ENCODE data around the gene COPB1.

Gene COPB1

DNA sequence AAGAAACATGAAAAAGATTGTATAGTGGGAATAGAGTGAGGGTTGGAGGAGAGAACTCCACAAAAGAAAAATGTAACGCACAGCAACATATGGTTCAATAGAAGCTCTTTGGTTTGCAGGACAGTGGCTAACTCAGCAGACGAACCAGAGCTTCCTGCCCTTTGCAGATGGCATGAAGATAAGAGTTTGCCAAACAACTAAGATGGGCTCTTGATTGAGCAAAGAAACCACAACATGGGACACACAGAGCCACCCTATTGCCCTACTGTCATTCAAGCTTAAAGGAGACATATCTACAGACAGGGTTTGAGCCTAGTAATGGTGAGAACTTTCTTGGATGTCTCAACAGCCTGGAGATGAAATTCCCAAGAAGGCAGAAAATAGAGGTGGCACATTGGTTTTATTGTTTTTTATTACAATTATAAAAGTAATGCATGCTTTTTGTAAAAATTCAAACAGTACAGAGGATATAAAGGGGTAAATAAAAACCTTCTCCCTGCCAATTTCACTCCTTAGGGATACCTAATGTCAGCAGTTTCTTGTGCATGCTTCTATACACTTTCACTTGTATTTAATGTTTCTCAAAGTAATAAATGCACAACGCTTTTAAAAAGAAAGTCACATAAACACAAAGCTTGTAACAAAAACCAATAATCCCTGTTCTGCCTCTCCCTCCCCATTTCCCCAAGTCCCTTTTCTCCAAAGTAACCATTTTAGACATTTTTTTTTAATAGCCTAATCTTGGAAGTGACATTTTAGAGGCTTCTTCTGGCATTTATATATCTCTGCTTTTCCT lies 63.7 kb downstream of the COPB1 start:
- DNase-seq (ENCODE audit: low spot score) = no peak

DNA sequence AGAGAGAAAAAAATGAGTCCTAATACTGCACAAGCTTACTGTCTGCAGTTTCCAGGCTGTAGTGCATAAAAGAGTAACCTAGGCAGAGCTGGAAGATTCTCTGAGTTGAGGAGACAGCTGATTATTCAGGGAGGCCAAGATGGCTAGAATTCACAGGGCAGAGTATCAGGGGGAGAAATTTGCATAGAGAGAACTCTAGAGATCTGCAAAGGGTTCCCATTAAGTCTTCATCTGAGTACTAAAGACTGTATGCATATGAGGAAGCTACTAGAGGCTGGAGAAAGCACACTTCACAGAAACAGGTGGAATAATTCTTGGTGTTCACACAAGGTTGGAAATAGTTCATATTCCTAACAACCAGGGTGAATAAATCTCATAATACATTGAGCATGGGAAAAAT lies 74.0 kb downstream of the COPB1 start:
- DNase-seq (ENCODE audit: low spot score) = no peak

DNA sequence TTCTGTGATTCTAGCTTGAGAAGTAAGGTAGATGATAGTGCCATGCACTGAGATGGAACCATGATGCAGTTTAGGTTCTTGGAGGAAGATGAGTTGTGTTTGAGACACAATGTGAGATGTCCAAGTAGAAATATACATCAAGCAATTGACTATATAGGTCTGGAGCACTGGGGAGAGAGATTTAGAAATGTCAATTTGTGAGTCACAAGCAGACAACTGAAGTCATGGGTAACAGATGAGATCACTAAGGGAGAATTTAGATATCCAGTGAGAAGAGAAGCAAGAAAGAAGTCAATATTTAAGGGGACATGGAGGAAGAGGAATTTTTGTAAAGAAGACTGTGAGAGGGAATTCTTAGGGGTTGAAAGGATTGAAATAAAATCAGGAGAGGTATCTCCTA lies 75.5 kb downstream of the COPB1 start:
- no peak for DNase-seq (ENCODE audit: low spot score)

DNA sequence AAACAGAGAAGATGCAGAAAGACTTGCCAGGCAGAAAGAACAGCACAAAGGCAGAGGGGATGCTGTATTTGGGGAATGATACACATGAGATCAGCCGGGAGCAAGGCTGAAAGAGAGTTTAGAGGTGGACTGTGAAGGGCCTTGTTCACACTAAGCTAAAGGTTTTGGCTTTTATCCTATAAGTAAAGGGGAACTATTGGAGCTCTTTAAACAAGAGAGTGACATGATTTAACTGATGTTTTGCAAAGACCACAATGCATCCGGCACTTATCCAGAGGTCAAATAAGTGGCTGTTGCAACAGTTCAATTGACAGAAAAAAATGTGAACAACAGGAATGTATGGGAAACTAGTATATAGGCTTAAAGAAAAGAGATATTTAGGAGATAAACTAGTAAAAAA lies 76.0 kb downstream of the COPB1 start:
- DNase-seq (ENCODE audit: low spot score) = no peak

DNA sequence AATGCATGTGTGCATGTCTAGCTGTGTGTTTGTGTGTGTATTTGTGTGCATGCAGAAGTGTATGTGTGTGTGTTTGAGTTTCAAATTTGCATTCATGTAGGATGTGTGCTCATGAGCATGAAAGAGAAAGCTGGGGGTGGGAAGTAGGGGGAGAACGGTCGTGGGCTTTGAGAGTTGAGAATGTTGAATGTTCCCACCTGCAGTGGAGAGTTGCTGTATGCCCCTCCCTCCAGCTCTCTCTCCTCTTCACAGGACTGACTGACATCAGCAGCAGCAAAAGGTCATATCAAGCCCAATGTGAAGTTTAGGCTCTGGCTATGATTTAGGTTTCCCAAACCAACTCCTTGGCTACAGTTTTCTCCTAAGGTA lies 76.8 kb downstream of the COPB1 start:
- no peak for DNase-seq (ENCODE audit: low spot score)

DNA sequence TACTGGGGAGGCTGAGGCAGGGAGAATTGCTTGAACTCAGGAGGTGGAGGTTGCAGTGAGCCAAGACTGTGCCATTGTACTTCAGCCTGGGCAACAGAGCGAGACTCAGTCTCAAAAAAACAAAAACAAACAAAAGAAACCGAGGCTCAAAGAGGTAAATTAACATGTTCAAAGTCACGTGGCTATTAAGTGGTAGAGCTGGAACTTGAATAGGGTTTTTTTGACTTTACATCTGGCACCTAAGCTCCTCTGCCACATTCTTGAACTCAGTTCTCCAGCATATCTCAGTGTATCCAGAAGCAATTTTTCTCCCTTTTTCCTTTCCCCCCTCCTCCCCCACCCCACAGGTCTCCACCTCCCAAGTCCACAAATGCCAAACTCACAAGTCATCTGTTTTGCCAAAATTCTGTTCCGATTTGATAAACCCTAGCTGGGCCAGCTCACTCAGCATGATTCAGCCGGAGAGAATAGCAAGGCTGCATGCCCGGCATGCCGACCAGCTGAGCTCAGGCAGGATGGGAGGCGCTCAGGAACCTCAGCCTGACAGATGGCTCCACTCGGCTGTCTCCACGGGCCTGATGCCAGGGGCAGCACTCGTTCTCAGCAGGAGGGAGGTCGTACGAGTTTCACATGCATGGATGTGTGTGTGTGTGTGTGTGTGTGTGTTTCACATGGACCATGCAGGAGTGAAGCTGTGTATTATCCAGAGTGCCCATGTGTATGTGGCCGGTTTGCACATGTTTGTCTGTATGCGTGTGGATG lies 77.4 kb downstream of the COPB1 start:
- peak; percentile 85 for DNase-seq (ENCODE audit: low spot score)

DNA sequence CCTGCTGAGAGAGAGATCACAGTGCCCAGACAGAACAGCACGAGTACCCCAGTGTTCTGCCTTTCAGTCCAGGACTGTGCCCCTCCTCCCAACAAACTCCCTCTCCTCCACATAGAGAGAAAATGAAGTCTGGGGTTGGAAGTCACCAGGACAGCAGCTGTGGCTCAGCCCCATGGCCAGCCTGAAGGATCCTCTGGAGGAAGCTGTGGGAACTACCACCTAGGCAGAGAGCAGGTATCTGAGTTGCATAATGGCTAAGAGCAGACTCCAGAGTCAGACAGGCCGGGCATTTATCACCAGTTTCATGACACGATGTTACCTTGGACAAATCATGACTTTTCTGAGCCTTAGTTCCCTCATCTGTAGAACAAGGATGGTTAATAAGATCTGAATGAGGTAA lies 79.4 kb downstream of the COPB1 start:
- DNase-seq (ENCODE audit: low spot score) = no peak

DNA sequence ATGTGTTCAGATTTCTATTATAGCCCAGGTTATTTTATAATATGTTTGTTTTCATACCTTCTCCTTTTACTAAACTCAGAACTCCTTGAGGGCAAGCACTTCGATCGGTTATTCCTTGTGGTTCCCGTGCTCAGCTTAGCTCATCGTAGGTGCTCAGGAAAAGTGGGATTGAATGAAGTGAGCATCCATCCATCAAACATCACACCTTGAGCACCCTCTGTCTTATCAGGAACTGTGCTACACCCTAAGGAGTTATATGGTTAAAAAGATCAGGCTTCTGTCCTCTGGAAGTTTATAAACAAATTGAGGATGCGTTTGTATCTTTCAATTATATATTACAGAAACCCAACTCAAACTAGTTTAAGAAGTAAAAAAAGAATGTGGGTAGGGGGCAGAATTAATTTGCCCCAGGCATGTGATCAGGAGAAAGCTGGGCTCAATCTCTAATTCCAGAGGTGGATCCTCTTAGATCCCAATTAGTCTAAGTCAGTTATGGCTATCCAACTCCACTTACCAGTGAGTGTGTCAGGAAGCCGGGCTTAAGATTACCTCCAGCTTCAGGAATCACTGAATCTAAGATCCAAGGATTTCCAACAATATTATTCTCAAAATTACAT lies 80.7 kb downstream of the COPB1 start:
- DNase-seq (ENCODE audit: low spot score) = no peak

DNA sequence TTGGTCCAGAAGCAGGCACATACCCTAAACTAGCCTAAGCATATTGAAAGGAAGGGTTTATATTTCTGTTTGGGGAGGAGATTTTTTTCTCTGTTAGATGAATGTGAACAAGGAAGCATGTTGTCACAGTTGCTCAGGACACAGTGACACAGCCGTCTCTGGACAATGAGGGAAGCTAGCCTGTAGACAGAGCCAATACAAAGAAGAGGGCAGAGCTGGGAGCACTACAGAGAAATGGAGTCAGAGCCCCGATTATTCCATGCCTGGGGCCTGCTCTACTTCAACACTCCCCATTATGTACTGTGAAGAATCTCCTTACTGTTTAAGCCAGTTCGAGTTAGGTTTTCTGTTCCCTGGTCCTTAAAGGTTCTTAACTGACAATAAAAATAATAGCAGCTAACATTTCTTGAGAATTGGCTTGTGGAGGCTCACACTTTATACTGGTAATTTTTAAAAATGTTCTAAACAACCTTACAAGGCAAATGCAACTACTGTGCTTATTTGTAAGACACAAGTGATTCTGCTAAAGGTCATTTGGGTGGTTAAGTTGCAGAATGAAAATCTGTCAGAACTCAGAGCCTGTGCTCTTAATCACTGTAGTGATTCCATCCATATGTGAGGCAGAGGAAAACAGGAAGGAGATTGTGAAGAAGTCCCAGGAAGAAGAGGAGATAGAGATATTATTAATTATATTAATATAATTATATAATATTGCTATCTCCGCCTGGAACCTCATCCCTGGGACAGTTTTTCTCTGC lies 81.8 kb downstream of the COPB1 start:
- DNase-seq (ENCODE audit: low spot score) = no peak

DNA sequence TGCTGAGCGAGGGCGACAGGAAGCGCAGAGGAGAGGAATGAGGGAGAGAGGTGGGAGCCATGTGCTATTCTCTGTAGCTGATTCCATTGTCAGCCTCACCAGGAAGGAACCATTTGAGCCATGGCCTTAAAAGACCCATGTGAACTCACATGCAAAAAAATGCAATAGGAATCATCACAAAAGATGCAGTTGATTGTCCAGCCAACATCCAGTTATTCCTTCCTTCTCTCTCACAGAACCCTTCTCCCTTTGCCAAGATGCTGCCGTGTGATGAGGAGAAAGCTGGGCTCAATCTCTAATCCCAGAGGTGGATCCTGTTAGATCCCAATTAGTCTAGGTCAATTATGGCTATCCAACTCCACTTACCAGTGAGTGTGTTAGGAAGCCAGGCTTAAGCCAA lies 82.4 kb downstream of the COPB1 start:
- no peak for DNase-seq (ENCODE audit: low spot score)

DNA sequence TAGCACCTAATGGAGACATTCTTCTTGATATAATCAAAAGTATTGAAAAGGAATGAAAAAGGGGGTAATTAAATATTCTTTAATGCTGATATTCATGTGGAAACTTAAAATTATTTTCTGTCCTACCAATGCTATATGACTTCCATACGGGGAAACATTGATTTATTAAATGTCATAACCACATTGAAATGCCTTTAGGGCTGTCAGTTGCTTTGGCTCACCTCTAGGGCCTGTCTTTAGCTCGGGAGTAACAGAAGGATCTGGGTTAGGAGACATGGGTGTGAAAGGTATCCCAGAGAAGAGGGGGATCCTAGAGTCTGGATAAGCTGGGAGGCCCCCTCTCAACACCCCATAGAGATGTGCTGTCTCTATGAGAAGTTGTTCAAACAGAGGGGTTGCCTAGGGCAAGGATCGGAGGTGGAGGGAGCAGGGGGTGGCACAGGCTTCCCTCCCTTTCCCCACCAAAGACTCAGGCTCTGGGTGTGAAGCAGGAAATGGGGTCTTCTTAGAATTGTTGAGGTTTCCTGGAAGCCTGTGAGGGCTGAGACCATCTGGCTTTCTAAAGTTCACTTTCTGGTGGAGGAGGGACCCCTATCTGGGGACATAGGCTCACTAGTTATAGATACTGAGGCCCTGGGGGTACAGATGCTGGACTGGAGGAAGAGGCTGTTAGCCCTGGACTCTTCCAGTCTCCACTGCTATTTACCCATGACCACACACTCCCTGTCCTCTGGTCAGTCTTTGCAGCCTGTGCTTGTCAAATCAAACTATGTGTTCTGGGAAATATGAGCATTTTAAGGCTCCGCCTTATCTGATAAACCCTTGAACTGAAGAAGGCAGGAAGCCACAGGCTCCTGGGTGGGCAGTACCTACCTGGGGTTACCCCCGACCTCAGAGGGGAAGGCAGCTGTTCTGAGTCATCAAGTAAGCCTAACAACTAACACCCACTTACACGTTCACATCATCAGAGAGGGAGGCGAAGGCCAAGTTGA lies 84.8 kb downstream of the COPB1 start:
- DNase-seq (ENCODE audit: low spot score) = no peak

DNA sequence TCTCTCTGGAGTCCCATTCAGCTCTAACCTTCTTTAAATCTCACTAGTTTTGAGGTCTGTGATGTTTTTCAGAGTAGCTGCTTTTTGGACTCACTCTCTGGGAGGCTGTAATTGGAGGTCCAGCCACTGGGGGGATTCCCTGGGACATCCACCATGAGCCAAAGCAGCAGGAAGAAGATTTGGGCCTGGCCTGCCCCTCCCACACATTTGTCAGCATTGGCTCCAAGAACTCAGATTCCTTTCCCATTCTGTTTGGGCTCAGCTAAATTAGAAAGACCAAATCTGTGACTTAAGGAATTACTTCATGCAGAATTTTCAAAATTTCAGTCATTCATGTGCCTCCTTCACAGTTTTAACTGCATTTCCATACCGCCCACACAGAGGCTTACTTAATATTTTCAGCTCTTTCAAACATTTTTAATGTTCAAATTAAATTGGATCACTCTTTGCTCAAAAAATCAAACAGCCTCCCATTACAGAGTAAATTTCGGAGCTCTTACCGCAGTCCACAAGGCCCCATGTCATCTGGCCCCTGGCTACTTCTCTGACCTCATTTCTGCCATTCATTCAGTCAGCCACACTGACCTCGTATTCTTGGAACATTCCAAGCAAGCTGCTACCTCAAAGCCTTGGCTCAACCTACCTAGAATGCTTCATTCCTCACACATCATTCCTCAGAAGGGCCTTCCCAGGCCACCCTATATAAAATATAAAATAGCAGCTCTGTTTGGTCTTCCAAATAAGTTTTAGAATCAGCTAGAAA lies 86.1 kb downstream of the COPB1 start:
- peak; percentile 33 for DNase-seq (ENCODE audit: low spot score)

DNA sequence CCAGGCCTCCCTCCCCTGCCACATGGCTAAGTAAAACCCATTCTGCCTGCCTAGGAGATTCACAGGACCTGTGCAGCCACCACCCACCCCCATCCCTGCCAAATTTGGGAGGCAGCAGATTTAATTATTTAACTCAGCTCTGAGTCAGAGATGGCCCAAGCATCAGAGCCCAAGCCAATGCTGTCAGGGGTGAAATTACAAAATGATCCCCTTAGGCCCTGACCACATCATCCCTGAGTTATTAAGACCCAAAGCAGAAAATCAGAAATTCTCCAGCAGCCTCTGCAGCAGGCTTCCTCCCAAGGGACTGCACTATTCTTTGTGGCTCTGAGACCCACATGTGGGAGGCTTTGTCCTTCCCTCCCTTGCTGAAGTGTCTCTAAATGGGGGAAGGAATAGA lies 87.8 kb downstream of the COPB1 start:
- peak; percentile 29 for DNase-seq (ENCODE audit: low spot score)

DNA sequence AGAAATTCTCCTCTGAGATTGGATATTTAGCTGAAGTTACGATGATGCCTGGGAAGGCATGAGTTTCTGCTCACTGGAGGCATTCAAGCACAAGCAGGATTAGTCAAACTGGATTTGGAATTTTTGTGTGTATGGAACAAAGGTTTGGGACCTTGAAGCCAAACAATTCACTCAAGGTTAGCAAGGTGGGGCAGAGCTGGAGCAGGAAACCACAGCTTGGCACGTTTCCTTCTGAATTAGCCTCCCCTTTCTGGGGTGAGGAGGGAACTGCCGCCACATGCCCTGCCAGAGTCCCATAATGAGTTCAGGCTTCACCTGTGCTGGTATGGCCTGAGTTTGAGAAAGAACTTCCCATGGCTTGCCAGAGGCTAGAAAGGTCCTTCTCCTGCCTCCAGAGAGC lies 89.7 kb downstream of the COPB1 start:
- no peak for DNase-seq (ENCODE audit: low spot score)

DNA sequence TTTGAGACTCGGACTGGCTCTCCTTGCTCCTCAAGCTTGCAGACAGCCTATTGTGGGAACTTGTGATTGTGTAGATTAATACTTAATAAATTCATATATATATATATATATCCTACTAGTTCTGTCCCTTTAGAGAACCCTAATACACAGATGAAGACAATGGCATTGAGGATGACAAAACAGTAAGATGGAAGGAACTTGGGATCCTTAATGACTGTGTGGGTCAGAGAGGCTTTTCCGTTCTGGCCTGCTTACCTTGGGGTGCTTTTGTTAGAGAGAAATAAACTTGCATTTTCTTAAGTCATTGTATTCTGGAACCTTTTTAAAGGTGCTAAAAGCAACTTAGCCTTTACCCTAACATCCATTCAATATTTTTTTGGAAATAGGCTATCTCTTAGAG lies 91.0 kb downstream of the COPB1 start:
- DNase-seq (ENCODE audit: low spot score) = no peak
